Measurements from ENCODE around the gene LRRC3B.

LRRC3B gene

DNA sequence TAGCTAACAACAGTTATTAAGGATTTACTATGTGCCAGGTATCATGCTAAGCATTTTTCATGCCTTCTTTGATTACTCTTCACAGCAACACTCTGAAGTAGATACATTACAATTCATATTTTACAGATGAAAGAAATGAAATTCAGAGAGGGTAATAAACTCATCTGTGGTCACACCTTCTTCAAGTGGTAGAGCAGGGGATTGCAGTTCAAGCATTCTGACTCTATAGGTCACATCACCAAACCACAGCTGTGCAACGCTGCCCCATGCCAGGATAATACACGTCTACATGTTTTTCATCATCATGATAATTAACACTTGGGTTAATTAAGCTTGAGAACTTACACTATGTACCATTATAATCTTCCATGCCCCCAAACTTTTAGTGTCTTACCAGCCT lies 98.5 kb downstream of the LRRC3B start (continued):
- TF ChIP-seq ZNF426 (tag by site-specific recombination; IDR thresholded peaks at IDR 0.05), result no peak

DNA sequence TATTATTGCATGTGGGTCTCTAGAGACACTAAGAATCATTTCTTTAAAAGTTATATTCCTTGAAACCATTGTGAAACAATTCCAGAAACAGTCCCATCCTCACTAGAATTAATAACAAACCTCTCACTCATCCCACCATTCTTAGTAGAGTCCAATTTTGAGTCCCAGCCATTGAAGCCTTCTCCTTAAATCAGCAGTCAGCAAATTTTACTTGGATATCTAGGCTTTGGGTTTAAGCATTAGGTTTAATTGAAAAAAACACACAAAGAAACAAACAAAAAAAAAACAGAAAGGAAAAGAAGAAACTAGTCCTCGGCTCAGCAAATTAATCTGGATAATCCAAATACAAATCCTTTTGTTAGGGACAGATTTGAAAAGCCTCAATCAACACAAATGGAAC lies 109.3 kb downstream of the LRRC3B start:
- Histone ChIP-seq H3K27ac (ENCODE audit: extremely low read depth, low read depth, low read length) (no peak overlapping the region), H3K4me1 (ENCODE audit: control insufficient read depth, insufficient read depth, low read length) (no peaks in the 10 kb centered on the region), H3K36me3 (ENCODE audit: control insufficient read depth in 2 of 2, insufficient read depth in 1 of 2, low read length in 2 of 2) (no peaks in the 10 kb centered on the region), H3K4me3 (ENCODE audit: low read depth, low read length) (no peak overlapping the region), H3K9me3 (ENCODE audit: control insufficient read depth, insufficient read depth, low read depth, low read length) (no peaks in the 10 kb centered on the region)
- CTCF ChIA-PET, result no interaction called here
- POLR2A ChIA-PET, result no interaction called here
- TF ChIP-seq ZNF175 (tag by site-specific recombination; IDR thresholded peaks at IDR 0.05), result no peak
- no peak for TF ChIP-seq ZNF792 (tag by site-specific recombination; IDR thresholded peaks at IDR 0.05)
- no peak for TF ChIP-seq ZNF768 (tag by site-specific recombination; IDR thresholded peaks at IDR 0.05)
- TF ChIP-seq REPIN1 (tag by site-specific recombination; IDR thresholded peaks at IDR 0.05; ENCODE audit: low read depth), result no peak
- no peak for TF ChIP-seq ZSCAN30 (tag by site-specific recombination; IDR thresholded peaks at IDR 0.05)
- no peak for TF ChIP-seq ZNF155 (tag by site-specific recombination; IDR thresholded peaks at IDR 0.05)
- TF ChIP-seq, protein P1, sequence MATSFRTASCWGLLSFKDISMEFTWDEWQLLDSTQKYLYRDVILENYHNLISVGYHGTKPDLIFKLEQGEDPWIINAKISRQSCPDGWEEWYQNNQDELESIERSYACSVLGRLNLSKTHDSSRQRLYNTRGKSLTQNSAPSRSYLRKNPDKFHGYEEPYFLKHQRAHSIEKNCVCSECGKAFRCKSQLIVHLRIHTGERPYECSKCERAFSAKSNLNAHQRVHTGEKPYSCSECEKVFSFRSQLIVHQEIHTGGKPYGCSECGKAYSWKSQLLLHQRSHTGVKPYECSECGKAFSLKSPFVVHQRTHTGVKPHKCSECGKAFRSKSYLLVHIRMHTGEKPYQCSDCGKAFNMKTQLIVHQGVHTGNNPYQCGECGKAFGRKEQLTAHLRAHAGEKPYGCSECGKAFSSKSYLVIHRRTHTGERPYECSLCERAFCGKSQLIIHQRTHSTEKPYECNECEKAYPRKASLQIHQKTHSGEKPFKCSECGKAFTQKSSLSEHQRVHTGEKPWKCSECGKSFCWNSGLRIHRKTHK (tag by site-specific recombination; IDR thresholded peaks at IDR 0.05), result no peak
- TF ChIP-seq WT1 (tag by site-specific recombination; IDR thresholded peaks at IDR 0.05), result no peak
- no peak for TF ChIP-seq PRDM1 (tag by site-specific recombination; IDR thresholded peaks at IDR 0.05)
- no peak for TF ChIP-seq ZFHX2 (tag by site-specific recombination; conservative IDR thresholded peaks at IDR 0.05)
- no peak for TF ChIP-seq EGR2 (tag by site-specific recombination; IDR thresholded peaks at IDR 0.05; ENCODE audit: low read depth)
- TF ChIP-seq, protein P2, sequence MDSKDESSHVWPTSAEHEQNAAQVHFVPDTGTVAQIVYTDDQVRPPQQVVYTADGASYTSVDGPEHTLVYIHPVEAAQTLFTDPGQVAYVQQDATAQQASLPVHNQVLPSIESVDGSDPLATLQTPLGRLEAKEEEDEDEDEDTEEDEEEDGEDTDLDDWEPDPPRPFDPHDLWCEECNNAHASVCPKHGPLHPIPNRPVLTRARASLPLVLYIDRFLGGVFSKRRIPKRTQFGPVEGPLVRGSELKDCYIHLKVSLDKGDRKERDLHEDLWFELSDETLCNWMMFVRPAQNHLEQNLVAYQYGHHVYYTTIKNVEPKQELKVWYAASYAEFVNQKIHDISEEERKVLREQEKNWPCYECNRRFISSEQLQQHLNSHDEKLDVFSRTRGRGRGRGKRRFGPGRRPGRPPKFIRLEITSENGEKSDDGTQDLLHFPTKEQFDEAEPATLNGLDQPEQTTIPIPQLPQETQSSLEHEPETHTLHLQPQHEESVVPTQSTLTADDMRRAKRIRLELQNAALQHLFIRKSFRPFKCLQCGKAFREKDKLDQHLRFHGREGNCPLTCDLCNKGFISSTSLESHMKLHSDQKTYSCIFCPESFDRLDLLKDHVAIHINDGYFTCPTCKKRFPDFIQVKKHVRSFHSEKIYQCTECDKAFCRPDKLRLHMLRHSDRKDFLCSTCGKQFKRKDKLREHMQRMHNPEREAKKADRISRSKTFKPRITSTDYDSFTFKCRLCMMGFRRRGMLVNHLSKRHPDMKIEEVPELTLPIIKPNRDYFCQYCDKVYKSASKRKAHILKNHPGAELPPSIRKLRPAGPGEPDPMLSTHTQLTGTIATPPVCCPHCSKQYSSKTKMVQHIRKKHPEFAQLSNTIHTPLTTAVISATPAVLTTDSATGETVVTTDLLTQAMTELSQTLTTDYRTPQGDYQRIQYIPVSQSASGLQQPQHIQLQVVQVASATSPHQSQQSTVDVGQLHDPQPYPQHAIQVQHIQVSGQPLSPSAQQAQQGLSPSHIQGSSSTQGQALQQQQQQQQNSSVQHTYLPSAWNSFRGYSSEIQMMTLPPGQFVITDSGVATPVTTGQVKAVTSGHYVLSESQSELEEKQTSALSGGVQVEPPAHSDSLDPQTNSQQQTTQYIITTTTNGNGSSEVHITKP (tag by site-specific recombination; IDR thresholded peaks at IDR 0.05), result no peak
- TF ChIP-seq ZNF169 (tag by site-specific recombination; IDR thresholded peaks at IDR 0.05), result no peak
- TF ChIP-seq, protein P3, sequence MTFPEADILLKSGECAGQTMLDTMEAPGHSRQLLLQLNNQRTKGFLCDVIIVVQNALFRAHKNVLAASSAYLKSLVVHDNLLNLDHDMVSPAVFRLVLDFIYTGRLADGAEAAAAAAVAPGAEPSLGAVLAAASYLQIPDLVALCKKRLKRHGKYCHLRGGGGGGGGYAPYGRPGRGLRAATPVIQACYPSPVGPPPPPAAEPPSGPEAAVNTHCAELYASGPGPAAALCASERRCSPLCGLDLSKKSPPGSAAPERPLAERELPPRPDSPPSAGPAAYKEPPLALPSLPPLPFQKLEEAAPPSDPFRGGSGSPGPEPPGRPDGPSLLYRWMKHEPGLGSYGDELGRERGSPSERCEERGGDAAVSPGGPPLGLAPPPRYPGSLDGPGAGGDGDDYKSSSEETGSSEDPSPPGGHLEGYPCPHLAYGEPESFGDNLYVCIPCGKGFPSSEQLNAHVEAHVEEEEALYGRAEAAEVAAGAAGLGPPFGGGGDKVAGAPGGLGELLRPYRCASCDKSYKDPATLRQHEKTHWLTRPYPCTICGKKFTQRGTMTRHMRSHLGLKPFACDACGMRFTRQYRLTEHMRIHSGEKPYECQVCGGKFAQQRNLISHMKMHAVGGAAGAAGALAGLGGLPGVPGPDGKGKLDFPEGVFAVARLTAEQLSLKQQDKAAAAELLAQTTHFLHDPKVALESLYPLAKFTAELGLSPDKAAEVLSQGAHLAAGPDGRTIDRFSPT (tag by site-specific recombination; IDR thresholded peaks at IDR 0.05), result no peak
- TF ChIP-seq, protein P4, sequence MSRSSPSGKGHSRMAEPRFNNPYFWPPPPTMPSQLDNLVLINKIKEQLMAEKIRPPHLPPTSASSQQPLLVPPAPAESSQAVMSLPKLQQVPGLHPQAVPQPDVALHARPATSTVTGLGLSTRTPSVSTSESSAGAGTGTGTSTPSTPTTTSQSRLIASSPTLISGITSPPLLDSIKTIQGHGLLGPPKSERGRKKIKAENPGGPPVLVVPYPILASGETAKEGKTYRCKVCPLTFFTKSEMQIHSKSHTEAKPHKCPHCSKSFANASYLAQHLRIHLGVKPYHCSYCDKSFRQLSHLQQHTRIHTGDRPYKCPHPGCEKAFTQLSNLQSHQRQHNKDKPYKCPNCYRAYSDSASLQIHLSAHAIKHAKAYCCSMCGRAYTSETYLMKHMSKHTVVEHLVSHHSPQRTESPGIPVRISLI (tag by site-specific recombination; IDR thresholded peaks at IDR 0.05), result no peak

DNA sequence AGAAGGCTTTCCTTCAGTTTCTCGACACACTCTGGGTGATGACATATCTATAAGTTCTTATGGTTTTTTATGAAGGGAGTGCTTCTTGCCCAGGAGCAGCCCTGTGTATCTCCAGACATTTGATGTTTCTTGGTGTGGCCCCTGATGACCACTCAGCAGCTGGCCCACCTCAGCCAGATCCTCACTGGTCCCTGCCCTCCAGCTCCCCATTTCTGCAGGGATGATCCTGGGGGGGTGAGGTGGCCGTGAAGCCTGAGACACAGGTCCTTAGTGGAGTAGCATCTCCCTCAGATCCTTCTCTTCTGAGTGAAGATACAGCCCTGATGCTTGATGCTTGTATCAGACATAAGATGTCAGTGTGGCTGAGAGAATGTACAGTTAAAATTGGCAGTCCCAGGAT lies 127.7 kb downstream of the LRRC3B start:
- CTCF ChIA-PET, result no interaction called here
- TF ChIP-seq, protein P5, sequence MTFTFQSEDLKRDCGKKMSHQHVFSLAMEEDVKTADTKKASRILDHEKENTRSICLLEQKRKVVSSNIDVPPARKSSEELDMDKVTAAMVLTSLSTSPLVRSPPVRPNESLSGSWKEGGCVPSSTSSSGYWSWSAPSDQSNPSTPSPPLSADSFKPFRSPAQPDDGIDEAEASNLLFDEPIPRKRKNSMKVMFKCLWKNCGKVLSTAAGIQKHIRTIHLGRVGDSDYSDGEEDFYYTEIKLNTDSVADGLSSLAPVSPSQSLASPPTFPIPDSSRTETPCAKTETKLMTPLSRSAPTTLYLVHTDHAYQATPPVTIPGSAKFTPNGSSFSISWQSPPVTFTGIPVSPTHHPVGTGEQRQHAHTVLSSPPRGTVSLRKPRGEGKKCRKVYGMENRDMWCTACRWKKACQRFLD (tag by site-specific recombination; IDR thresholded peaks at IDR 0.05), result no peak
- no peak for TF ChIP-seq GLI2 (tag by site-specific recombination; IDR thresholded peaks at IDR 0.05; ENCODE audit: borderline replicate concordance, low read depth)
- TF ChIP-seq ZNF23 (tag by site-specific recombination; IDR thresholded peaks at IDR 0.05; ENCODE audit: borderline replicate concordance), result no peak
- TF ChIP-seq SP3 (tag by site-specific recombination; IDR thresholded peaks at IDR 0.05), result no peak
- no peak for TF ChIP-seq ZNF792 (tag by site-specific recombination; IDR thresholded peaks at IDR 0.05)
- no peak for TF ChIP-seq ZNF416 (tag by site-specific recombination; IDR thresholded peaks at IDR 0.05)
- no peak for TF ChIP-seq GLIS1 (tag by site-specific recombination; IDR thresholded peaks at IDR 0.05)
- no peak for TF ChIP-seq KLF10 (tag by site-specific recombination; IDR thresholded peaks at IDR 0.05)
- no peak for TF ChIP-seq ZFP69B (tag by site-specific recombination; IDR thresholded peaks at IDR 0.05)
- no peak for TF ChIP-seq ZNF629 (tag by site-specific recombination; IDR thresholded peaks at IDR 0.05)
- no peak for TF ChIP-seq KLF9 (tag by site-specific recombination; IDR thresholded peaks at IDR 0.05; ENCODE audit: low read depth)

More for the DNA sequence above, 127.7 kb downstream of the LRRC3B start:
- H3K4me3 ChIP-seq (ENCODE audit: low read depth, low read length), result no peak overlapping the region
- POLR2A ChIA-PET, result no interaction called here
- H3K9me3 ChIP-seq (ENCODE audit: control insufficient read depth, insufficient read depth, low read depth, low read length), result no peaks in the 10 kb centered on the region
- H3K4me1 ChIP-seq (ENCODE audit: control insufficient read depth, insufficient read depth, low read length), result no peaks in the 10 kb centered on the region
- no peak overlapping the region for H3K27ac ChIP-seq (ENCODE audit: extremely low read depth, low read depth, low read length)
- H3K36me3 ChIP-seq (ENCODE audit: control insufficient read depth in 2 of 2, insufficient read depth in 1 of 2, low read length in 2 of 2), result no peaks in the 10 kb centered on the region

Measured in HEK293 (cell line).